T-helper 2 cell treated with Interferon-gamma antibody and Interleukin-4, amounts not matched to agents 5 μg/mL and 100 μg/mL, for 36 hours (primary cell): ENCODE data around the gene CHCHD6.

Experiments
- DNase-seq: peaks from one replicate; pipeline ENCODE4 v3.0.0; 2021; ENCODE audit warnings: low spot score
- H3K27ac Mint-ChIP-seq: one replicate; pipeline ENCODE4 v1.8.0; 2021; ENCODE audit warnings: mild to moderate bottlenecking, mixed read lengths
- H3K27me3 Mint-ChIP-seq: one replicate; pipeline ENCODE4 v1.8.0; 2021; ENCODE audit warnings: low read depth, mixed read lengths
- H3K36me3 Mint-ChIP-seq: one replicate; pipeline ENCODE4 v1.8.0; 2021; ENCODE audit warnings: low read depth, mixed read lengths
- H3K4me1 Mint-ChIP-seq: one replicate; pipeline ENCODE4 v1.8.0; 2021; ENCODE audit warnings: low read depth, mixed read lengths
- H3K4me3 Mint-ChIP-seq: one replicate; pipeline ENCODE4 v1.8.0; 2022; ENCODE audit warnings: mild to moderate bottlenecking, moderate library complexity, mixed read lengths
- H3K9me3 Mint-ChIP-seq: one replicate; pipeline ENCODE4 v1.8.0; 2021; ENCODE audit warnings: mixed read lengths

Gene CHCHD6

DNA sequence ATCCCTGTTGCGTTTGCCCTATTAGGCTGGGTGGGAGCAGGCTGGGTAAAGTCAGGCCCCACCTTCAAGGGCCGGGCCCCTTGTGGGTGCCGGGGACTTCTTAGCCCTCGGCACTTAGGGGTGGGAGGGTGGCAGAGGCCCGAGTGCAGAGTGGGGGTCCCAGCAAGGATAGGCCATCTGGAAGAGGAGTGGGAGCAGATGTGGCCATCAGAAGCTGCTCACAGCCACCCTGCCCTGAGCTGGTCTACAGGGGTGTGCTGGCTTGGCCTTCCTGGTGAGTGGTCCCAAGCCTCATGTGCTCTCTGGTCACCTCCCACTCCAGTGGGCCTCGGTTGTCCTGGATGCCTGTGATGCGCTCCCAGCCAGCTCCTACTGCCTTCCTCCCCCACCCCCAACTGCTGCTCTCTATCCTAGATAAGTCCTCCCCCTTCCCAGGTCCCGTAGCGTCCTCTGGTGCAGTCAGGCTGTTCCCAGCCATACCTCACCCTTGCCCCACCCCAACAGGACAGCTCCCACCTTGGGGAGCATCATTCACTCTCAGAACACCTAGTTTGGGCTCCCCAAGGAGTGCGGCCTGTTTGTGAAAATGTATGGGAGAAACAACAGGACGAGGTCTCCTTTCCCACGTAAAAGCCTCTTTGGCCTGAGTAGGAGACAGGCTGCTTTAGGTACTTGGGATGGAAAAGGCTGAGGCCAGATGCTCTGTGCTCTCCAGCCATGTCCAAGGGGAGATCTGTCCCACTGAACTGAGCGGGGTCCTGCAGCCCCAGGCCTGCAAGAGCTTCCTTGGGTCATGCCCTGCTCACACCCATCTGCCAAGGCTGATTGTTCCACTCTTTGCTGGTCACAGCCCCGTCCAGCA lies 254.0 kb downstream of the CHCHD6 start:
- no peak for DNase-seq
- Mint-ChIP-seq H3K27me3 (no peaks in the 10 kb centered on the region), H3K4me3 (no peak overlapping the region), H3K36me3 (no peaks in the 10 kb centered on the region), H3K4me1 (peaks cover 1% of the 10 kb centered on the region), H3K9me3 (no peaks in the 10 kb centered on the region), H3K27ac (no peak overlapping the region)

DNA sequence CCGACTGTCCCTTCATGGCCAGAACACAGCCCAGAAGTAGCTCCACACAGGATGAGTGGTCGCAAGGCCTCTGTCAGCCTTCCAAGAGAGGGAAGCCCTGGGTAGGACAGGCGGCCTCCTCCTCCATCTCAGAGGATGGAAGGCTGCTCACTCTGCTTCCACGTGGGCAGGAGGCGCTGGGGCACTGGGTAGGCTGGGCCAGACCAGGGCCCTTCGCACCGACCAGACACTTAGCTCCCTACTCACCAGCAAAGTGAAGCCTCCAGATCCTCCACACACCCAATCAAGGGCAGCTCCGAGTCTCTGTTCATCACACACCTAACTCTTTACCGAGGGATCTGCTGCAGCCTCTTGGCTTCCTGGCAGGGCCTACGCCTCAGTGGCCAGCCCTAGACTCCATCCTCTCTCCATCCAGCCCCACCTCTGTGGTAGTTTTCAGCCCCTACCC lies 254.6 kb downstream of the CHCHD6 start:
- no peaks in the 10 kb centered on the region for H3K9me3 Mint-ChIP-seq
- peaks cover 1% of the 10 kb centered on the region for H3K4me1 Mint-ChIP-seq
- no peak overlapping the region for H3K27ac Mint-ChIP-seq
- DNase-seq, result no peak
- no peak overlapping the region for H3K4me3 Mint-ChIP-seq
- H3K36me3 Mint-ChIP-seq, result no peaks in the 10 kb centered on the region
- H3K27me3 Mint-ChIP-seq, result no peaks in the 10 kb centered on the region

DNA sequence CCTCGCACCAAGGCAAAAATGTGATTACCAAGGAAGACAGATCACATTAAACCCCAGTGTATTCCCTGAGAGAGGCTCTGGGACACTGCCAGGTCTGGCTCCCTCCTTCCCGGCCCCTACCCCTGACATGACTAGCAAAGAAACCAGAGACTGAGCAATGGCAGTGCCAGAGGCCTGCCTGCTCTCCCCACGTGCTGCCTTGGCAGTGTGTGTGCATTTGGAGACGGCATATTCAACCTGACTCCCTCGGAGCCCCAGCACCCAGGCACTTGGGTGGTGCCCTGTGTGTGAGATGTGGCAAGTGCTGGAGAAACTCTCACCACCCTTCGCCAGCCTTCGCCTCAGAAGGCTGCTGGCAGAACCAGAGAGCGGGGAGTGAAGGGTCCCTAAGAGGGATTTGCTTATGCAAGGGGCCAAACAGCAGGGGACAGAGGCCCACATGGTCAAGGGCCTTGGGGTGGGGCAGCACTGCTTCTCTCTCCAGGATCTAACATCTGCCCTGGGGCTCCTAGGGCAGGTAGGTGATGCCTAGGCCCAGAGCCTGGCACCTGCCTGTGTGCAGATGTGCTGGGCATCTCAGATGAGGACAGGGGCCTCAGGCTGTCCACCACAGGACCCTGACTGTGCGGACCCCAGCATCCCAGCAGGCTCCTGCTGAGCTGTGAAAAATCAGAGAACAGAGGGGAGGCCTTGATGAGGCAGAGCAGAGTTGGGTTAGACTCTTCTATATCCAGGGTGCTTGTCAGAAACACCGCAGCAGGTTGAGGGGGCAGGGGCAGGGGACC lies 255.3 kb downstream of the CHCHD6 start:
- Mint-ChIP-seq H3K27ac (no peak overlapping the region), H3K9me3 (no peaks in the 10 kb centered on the region), H3K4me1 (peaks cover 1% of the 10 kb centered on the region), H3K4me3 (no peak overlapping the region), H3K27me3 (no peaks in the 10 kb centered on the region), H3K36me3 (no peaks in the 10 kb centered on the region)
- no peak for DNase-seq

DNA sequence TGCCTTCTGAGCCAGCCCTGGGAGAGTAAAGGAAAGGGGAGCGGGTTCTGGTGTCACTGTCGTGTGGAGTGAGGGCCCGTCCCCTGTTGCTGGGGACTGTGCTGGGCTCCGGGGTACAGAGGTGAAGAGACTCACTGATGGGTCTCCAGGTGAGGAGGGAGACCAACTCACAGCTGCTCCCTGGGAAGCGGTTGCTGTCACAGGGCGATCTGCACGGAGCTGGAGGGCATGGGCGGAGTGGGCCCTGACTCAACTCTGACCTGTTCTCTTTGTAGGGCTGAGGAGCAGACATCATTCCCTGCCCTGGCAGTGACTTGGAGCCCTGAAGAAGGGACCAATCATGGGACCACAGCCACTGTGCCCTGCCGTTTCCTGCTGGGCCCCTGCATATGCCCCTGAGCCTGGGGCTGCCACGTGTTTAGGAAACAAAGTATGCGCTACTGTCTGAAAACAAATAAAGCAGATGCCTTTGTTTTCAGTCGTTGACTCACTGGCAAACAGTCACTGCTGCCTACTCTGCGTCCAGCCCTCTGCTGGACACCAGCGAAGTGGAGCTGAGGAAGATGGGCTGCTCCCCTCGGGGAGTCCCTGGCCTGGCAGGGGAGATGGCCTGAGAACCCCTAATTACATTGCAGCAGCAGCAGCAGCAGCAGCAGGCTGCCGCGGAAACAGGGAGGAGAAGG lies 256.0 kb downstream of the CHCHD6 start:
- Mint-ChIP-seq H3K9me3 (no peaks in the 10 kb centered on the region), H3K4me3 (no peak overlapping the region), H3K4me1 (peaks cover 1% of the 10 kb centered on the region), H3K36me3 (no peaks in the 10 kb centered on the region), H3K27me3 (no peaks in the 10 kb centered on the region), H3K27ac (no peak overlapping the region)
- DNase-seq, result no peak

DNA sequence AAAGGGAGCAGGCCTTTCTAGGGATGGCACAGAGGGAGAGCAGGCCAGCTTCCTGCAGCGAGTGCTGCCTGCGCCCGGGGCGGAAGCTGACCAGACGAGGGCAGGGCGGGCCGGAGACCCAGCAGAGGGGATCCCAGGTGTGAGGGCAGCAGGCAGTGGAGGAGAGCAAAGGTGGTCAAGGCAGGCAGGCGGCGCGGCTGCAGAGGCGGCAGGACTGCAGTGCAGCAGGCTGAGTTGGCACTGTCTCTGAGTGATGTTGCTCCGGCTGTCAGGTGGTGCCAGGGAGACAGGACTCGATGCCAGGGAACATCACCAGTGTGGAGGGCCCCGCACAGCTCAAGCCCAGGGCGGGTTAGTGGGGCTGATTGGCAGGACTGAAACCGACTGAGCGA lies 256.6 kb downstream of the CHCHD6 start:
- H3K27me3 Mint-ChIP-seq, result no peaks in the 10 kb centered on the region
- no peaks in the 10 kb centered on the region for H3K9me3 Mint-ChIP-seq
- no peaks in the 10 kb centered on the region for H3K36me3 Mint-ChIP-seq
- DNase-seq, result no peak
- H3K4me1 Mint-ChIP-seq, result peaks cover 1% of the 10 kb centered on the region
- no peak overlapping the region for H3K4me3 Mint-ChIP-seq
- H3K27ac Mint-ChIP-seq, result no peak overlapping the region

DNA sequence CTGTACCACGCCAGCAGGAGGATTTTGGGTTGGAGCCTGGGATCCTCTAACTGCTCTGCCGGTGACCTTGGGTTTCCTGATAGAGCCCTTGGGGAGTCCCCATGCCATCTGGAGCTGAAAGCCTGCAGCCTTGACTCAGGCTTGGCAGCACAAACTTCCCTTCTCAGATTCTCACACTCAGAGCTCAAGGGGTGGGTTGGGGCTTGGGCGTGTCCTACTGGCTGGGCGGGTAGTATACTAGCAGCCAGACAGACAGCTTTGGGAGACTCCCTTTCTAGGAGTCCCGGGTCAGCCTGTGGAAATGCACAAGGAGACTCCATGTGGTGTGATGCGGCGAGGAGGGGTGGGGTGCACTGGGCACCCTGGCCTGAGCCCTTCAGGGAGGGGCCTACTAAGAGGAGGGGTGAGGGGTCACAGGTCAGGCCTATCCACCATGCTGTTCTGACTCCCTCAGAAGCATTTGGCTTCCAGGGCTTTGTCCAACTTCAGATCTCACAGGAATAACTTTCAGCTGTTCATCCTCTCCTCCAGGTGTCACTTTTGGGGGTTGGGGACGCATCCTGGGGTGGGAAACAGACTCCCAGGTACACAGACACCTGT lies 257.3 kb downstream of the CHCHD6 start:
- no peak for DNase-seq

DNA sequence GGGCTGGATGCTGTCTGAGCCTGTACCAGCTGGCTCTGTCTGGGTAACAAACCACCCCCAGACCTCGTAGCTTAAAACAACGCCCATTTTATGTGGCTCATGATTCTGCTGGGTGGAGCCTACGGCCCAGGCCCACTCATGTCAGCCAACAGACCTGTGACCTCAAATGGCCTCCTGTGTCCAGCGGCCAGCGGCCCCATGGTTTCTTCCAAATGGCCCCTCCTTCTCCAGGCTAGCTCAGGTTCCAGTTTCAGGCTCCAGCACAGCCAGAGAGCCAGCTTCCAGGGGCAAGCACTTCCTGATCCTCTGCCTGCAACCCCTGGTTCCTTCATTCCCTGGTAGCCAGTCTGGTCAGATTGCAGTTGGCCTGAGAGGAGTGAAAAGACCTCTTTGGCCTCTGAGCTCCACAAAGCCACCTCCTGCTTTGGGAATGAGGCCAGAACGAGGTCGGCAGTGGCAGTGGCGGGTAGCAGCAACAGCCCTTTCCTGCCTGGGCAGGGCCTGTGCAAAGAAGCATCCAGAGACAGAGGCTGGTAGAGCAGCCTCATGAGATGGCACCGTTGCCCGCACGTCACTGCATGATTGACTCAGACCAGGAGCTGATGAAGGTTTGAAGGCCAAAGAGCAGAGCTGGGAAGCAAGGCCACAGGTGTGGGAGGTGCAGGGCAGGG lies 257.9 kb downstream of the CHCHD6 start:
- H3K27me3 Mint-ChIP-seq, result no peaks in the 10 kb centered on the region
- DNase-seq, result no peak
- H3K9me3 Mint-ChIP-seq, result no peaks in the 10 kb centered on the region
- H3K36me3 Mint-ChIP-seq, result no peaks in the 10 kb centered on the region
- no peaks in the 10 kb centered on the region for H3K4me1 Mint-ChIP-seq
- no peak overlapping the region for H3K27ac Mint-ChIP-seq
- no peak overlapping the region for H3K4me3 Mint-ChIP-seq

More for the DNA sequence above, 257.3 kb downstream of the CHCHD6 start:
- no peak overlapping the region for H3K27ac Mint-ChIP-seq
- no peak overlapping the region for H3K4me3 Mint-ChIP-seq
- peaks cover 1% of the 10 kb centered on the region for H3K4me1 Mint-ChIP-seq
- no peaks in the 10 kb centered on the region for H3K27me3 Mint-ChIP-seq
- H3K9me3 Mint-ChIP-seq, result no peaks in the 10 kb centered on the region
- no peaks in the 10 kb centered on the region for H3K36me3 Mint-ChIP-seq

DNA sequence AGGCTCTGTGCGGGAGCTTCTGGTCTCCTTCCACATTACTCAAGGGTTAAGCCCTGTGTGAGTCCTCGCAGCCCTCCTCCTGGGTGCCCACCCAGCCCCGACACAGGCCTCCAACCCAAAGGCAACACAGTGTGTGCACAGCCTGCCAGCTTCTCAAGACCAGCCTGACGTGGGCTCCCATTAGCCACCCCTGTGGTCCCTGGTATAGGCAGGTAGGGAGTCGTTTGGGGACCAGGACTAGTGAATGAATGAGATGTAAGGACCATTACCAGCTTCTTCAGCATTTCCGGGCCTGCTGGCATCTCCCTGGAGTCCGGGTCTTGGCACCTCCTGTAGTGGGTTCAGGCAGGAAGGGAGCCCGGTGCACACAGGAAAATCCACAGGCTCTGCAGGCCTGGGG lies 258.7 kb downstream of the CHCHD6 start:
- no peak for DNase-seq
- Mint-ChIP-seq H3K4me1 (no peaks in the 10 kb centered on the region), H3K36me3 (no peaks in the 10 kb centered on the region), H3K9me3 (no peaks in the 10 kb centered on the region), H3K4me3 (no peak overlapping the region), H3K27ac (no peak overlapping the region), H3K27me3 (no peaks in the 10 kb centered on the region)

DNA sequence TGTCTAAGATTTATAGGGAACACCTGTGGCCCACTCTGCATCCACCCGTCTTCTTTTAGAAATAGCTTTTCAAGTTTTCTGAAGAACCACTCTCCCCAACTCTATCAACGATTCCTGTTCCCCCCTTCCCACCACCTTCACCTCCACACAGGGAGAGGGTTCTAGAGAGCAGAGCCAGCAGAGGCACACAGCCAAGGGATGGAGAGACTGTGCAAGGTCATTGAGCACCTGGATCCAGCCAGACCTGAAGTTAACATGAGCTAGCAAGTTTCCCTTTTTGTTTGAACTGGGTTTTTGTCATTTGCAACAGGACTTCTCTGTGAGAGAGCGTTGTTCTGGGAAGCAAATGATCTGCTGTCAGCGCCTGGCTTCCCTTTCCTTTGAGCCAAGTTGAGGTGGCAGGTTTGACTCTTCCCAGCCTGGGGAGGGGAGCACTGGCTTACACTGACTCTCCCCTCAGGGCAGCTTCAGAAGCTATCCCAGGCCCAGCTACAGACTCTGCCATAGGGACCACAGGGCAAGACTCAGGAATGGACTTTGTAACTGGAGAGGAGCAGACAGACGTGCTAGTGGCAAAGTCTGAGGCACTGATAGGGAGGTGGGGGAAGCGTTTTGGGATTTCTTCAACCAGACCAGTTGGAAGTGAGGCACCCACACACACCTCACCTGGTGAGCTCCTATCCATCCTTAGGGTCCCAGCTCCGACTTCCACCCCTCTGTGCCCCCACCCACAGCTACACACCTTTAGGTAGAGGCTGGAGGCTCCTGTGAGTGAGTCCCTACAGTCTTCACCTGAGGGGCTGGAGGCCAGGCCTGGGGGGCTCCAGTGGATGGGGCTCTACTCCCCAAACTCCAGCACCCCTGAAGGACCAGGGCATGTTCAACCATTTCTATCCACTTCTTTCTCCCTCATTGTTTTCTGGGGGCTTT lies 259.5 kb downstream of the CHCHD6 start:
- Mint-ChIP-seq H3K27me3 (no peaks in the 10 kb centered on the region), H3K4me1 (no peaks in the 10 kb centered on the region), H3K36me3 (no peaks in the 10 kb centered on the region), H3K9me3 (no peaks in the 10 kb centered on the region), H3K27ac (no peak overlapping the region), H3K4me3 (no peak overlapping the region)
- DNase-seq, result no peak

DNA sequence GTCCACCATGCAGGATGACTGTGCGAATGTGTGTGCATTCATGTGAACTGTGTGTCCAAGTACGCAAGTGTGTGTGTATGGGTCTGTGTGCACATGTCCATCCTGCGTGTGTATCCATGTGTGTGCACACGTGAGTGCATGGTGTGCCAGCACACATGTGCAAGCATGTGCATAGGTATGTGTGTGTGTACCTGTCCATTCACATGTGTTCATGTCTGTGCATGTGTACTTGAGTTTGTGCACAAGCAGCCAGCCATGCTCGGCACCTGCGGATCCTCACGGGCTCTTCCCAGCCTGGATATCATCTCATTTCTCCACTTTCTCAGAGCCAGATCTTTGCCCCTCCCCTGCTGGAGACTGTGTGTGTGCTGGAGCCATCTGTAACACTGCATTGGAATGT lies 260.2 kb downstream of the CHCHD6 start:
- no peak overlapping the region for H3K4me3 Mint-ChIP-seq
- H3K4me1 Mint-ChIP-seq, result no peaks in the 10 kb centered on the region
- H3K36me3 Mint-ChIP-seq, result no peaks in the 10 kb centered on the region
- no peaks in the 10 kb centered on the region for H3K9me3 Mint-ChIP-seq
- no peak overlapping the region for H3K27ac Mint-ChIP-seq
- no peaks in the 10 kb centered on the region for H3K27me3 Mint-ChIP-seq
- DNase-seq, result no peak

DNA sequence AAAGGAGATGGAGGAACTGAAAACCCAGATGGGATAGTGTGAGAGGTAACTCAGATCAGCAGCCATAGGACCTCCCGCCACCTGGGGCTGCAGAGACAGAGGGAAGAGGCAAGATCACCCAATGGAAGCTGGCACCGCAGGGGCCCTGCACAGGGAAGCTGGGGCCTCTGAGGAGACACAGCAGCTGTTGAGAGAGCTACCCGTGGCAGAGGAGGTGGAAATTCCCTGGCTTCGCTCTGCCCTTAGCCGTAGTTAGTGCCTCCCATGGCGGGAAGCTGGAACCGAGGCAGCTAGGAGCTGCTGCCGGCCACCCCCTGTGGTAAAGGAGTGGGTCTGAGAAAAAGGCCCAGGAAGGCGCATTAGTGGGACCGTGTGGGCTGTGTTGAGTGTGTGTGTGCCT lies 260.9 kb downstream of the CHCHD6 start:
- Mint-ChIP-seq H3K9me3 (no peaks in the 10 kb centered on the region), H3K27ac (no peak overlapping the region), H3K36me3 (no peaks in the 10 kb centered on the region), H3K4me3 (no peak overlapping the region), H3K4me1 (no peaks in the 10 kb centered on the region), H3K27me3 (no peaks in the 10 kb centered on the region)
- DNase-seq, result no peak

DNA sequence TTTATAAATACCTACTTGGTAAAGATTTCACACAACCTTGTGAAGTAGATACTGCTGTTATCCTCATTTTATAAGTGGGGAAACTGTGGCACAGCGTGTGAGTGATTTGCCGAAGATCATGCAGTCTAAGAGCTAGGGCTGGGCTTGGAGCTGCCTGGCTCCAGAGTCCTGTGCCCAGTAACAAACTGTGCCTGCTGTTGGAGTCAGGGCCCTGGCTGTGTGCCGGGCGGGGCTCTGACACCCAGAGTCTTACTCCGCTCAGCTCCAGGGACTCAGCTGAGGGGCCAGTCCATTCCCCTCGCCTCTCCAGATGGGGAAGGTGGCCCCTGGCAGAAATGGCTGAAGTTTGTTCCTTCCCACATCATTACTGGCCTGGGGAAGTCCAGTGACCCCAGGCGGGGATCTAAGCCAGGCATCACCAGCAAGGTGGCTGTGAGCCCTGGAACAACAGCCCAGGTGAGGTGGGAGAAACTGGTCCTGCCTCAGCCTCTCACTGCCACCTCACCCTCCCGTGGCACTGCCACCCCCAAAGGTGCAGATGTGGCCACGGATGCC lies 261.6 kb downstream of the CHCHD6 start:
- DNase-seq, result no peak
- Mint-ChIP-seq H3K9me3 (no peaks in the 10 kb centered on the region), H3K4me1 (no peaks in the 10 kb centered on the region), H3K27me3 (peaks cover 1% of the 10 kb centered on the region), H3K4me3 (no peak overlapping the region), H3K27ac (no peak overlapping the region), H3K36me3 (no peaks in the 10 kb centered on the region)
